Effector CD8-positive, alpha-beta T cell (primary cell): ENCODE measurements around the gene IGSF10.

Experiments
- DNase-seq: peaks from one replicate; lab custom pipeline; 2025; lab: John Stamatoyannopoulos, UW

The IGSF10 gene

GRCh38 chr3:151467069-151467468 is 6.2 kb upstream of the IGSF10 start:
- no peak for DNase-seq

GRCh38 chr3:151462991-151463390 is 2.1 kb upstream of the IGSF10 start:
- no peak for DNase-seq

GRCh38 chr3:151462278-151462780 is 1.5 kb upstream of the IGSF10 start:
- DNase-seq, result no peak

- no peak for DNase-seq
Measured at GRCh38 chr3:151460228-151460627, 633 bp downstream of the IGSF10 start.

- no peak for DNase-seq
Measured at GRCh38 chr3:151459358-151459757, 1.5 kb downstream of the IGSF10 start.

GRCh38 chr3:151456065-151456464 is 4.8 kb downstream of the IGSF10 start:
- DNase-seq, result no peak

- no peak for DNase-seq
Measured at GRCh38 chr3:151452841-151453240, 8.0 kb downstream of the IGSF10 start.

- no peak for DNase-seq
Measured at GRCh38 chr3:151452368-151452767, 8.5 kb downstream of the IGSF10 start.

GRCh38 chr3:151446002-151446340 is 14.9 kb downstream of the IGSF10 start:
- no peak for DNase-seq

- DNase-seq, result no peak
Measured at GRCh38 chr3:151445273-151446001, 15.4 kb downstream of the IGSF10 start.

- no peak for DNase-seq
Measured at GRCh38 chr3:151443583-151443982, 17.3 kb downstream of the IGSF10 start.

GRCh38 chr3:151440940-151441339 is 19.9 kb downstream of the IGSF10 start:
- DNase-seq, result no peak

- DNase-seq, result no peak
Measured at GRCh38 chr3:151439652-151440125, 21.2 kb downstream of the IGSF10 start.

GRCh38 chr3:151437906-151438305 is 23.0 kb downstream of the IGSF10 start:
- DNase-seq, result no peak

GRCh38 chr3:151436675-151437446 is 24.0 kb downstream of the IGSF10 start:
- no peak for DNase-seq

- no peak for DNase-seq
Measured at GRCh38 chr3:151434151-151434890, 26.5 kb downstream of the IGSF10 start.

- DNase-seq, result no peak
Measured at GRCh38 chr3:151432616-151433372, 28.1 kb downstream of the IGSF10 start.

- DNase-seq, result no peak
Measured at GRCh38 chr3:151431940-151432339, 28.9 kb downstream of the IGSF10 start.

GRCh38 chr3:151430821-151431484 is 29.9 kb downstream of the IGSF10 start:
- DNase-seq, result no peak

- DNase-seq, result no peak
Measured at GRCh38 chr3:151428386-151428785, 32.5 kb downstream of the IGSF10 start.

GRCh38 chr3:151426341-151426657 is 34.6 kb downstream of the IGSF10 start:
- no peak for DNase-seq
